Endothelial cell of umbilical vein (primary cell): ENCODE data around the gene CDC42EP3.

Experiments used
- EZH2 ChIP-seq: IDR thresholded peaks from 2 replicates; pipeline ENCODE4 v1.6.1; 2012; ENCODE audit warnings: borderline replicate concordance, low read depth, mild to moderate bottlenecking, moderate library complexity, low read length, inconsistent platforms; ENCODE audit not compliant: severe bottlenecking
- GATA2 ChIP-seq: IDR thresholded peaks from 2 replicates; pipeline ENCODE4 v1.7.0; 2011; ENCODE audit warnings: low read depth, mild to moderate bottlenecking, moderate library complexity, mixed read lengths, low read length; ENCODE audit not compliant: insufficient read length, insufficient read depth
- JUN ChIP-seq: IDR thresholded peaks from 2 replicates; pipeline ENCODE4 v1.6.1; 2011; ENCODE audit warnings: borderline replicate concordance, low read depth; ENCODE audit not compliant: insufficient read length, insufficient read depth
- MYC ChIP-seq: IDR thresholded peaks from one replicate; pipeline ENCODE4 v1.6.1; 2011; ENCODE audit warnings: mild to moderate bottlenecking, low read depth, low read length
- POLR2A ChIP-seq: IDR thresholded peaks from 2 replicates; pipeline ENCODE4 v1.6.1; 2012; ENCODE audit warnings: low read depth, mild to moderate bottlenecking, control low read depth, low read length
- TF ChIP-seq, protein P1 (sequence below), 2 donors: IDR thresholded peaks; 1 replicate in 1 of 2; 2 replicates in 1 of 2; pipeline ENCODE4 v1.5.1; 2011; ENCODE audit warnings: low read length in 2 of 2, mild to moderate bottlenecking in 2 of 2, moderate library complexity in 2 of 2, control low read depth in 1 of 2, inconsistent platforms in 1 of 2, low read depth in 1 of 2; ENCODE audit not compliant: insufficient read depth in 1 of 2; ENCODE audit errors: extremely low read depth in 1 of 2

- TF ChIP-seq POLR2A (no peak), JUN (no peak), GATA2 (no peak), MYC (no peak), EZH2 (no peak)
- TF ChIP-seq, protein P1, sequence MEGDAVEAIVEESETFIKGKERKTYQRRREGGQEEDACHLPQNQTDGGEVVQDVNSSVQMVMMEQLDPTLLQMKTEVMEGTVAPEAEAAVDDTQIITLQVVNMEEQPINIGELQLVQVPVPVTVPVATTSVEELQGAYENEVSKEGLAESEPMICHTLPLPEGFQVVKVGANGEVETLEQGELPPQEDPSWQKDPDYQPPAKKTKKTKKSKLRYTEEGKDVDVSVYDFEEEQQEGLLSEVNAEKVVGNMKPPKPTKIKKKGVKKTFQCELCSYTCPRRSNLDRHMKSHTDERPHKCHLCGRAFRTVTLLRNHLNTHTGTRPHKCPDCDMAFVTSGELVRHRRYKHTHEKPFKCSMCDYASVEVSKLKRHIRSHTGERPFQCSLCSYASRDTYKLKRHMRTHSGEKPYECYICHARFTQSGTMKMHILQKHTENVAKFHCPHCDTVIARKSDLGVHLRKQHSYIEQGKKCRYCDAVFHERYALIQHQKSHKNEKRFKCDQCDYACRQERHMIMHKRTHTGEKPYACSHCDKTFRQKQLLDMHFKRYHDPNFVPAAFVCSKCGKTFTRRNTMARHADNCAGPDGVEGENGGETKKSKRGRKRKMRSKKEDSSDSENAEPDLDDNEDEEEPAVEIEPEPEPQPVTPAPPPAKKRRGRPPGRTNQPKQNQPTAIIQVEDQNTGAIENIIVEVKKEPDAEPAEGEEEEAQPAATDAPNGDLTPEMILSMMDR (IDR thresholded peaks at IDR 0.05; ENCODE audit: extremely low read depth in 1 of 2, insufficient read depth in 1 of 2, low read depth in 1 of 2, low read length in 2 of 2): no peak
Measured at GRCh38 chr2:37627710-37628109, 43.7 kb downstream of the CDC42EP3 start.
